Stimulated activated CD4-positive, alpha-beta T cell treated with anti-CD3 and anti-CD28 coated beads, Interleukin-2, amount 100 ng/mL, for 4 hours (primary cell): ENCODE results near the gene CPLX4.

Experiments used
- DNase-seq: peaks from one replicate; pipeline ENCODE4 v3.0.0-alpha.2; 2020; ENCODE audit warnings: low read depth

The CPLX4 gene

GRCh38 chr18:59306640-59307039 lies 11.8 kb downstream of the CPLX4 start:
- DNase-seq, result no peak

GRCh38 chr18:59305295-59305694 lies 13.2 kb downstream of the CPLX4 start:
- no peak for DNase-seq

- DNase-seq, result no peak
Measured at GRCh38 chr18:59303656-59304195, 14.7 kb downstream of the CPLX4 start.

GRCh38 chr18:59303006-59303405 lies 15.4 kb downstream of the CPLX4 start:
- no peak for DNase-seq

GRCh38 chr18:59301929-59302328 lies 16.5 kb downstream of the CPLX4 start:
- DNase-seq, result no peak

GRCh38 chr18:59300676-59301285 lies 17.7 kb downstream of the CPLX4 start:
- no peak for DNase-seq

- DNase-seq, result no peak
Measured at GRCh38 chr18:59298871-59299270, 19.6 kb downstream of the CPLX4 start.

GRCh38 chr18:59293317-59293716 lies 25.1 kb downstream of the CPLX4 start:
- no peak for DNase-seq

- no peak for DNase-seq
Measured at GRCh38 chr18:59286341-59286740, 32.1 kb downstream of the CPLX4 start.

GRCh38 chr18:59282341-59282740 lies 36.1 kb downstream of the CPLX4 start:
- no peak for DNase-seq

- DNase-seq, result no peak
Measured at GRCh38 chr18:59279722-59280121, 38.7 kb downstream of the CPLX4 start.

GRCh38 chr18:59279193-59279592 lies 39.3 kb downstream of the CPLX4 start:
- DNase-seq, result no peak

GRCh38 chr18:59278793-59279192 lies 39.7 kb downstream of the CPLX4 start:
- no peak for DNase-seq

GRCh38 chr18:59276047-59276446 lies 42.4 kb downstream of the CPLX4 start:
- DNase-seq, result no peak

GRCh38 chr18:59275406-59275949 lies 43.0 kb downstream of the CPLX4 start:
- no peak for DNase-seq

- no peak for DNase-seq
Measured at GRCh38 chr18:59274533-59274928, 43.9 kb downstream of the CPLX4 start.

GRCh38 chr18:59273759-59274532 lies 44.5 kb downstream of the CPLX4 start:
- DNase-seq, result no peak

GRCh38 chr18:59272891-59273758 lies 45.3 kb downstream of the CPLX4 start, which contains the start of gene RAX:
Gene RAX, minus strand, starts transcription at chr18:59273454. Its CDS starts 248 bp downstream, at chr18:59273206.
- DNase-seq, result no peak

GRCh38 chr18:59272221-59272888 lies 46.1 kb downstream of the CPLX4 start:
- DNase-seq, result no peak

GRCh38 chr18:59271606-59272220 lies 46.7 kb downstream of the CPLX4 start:
- DNase-seq, result no peak

- no peak for DNase-seq
Measured at GRCh38 chr18:59270689-59271257, 47.7 kb downstream of the CPLX4 start.
